PC-3 (cell line): ENCODE measurements around the gene DNAAF5.

Experiments used
- CTCF ChIP-seq: fragments of 300-600 bp; sonication (generic); conservative IDR thresholded peaks from 2 replicates; pipeline ENCODE4 v1.5.1; 2017; ENCODE audit warnings: antibody characterized with exemption, low read depth, mild to moderate bottlenecking, low read length
- EZH2 ChIP-seq: fragments of 300-600 bp; sonication (generic); IDR thresholded peaks from one replicate; pipeline ENCODE4 v1.6.1; 2017; ENCODE audit warnings: antibody characterized with exemption, mild to moderate bottlenecking, low read length; ENCODE audit not compliant: unreplicated experiment
- EZH2phosphoT487 ChIP-seq: fragments of 300-600 bp; sonication (generic); IDR thresholded peaks from 2 replicates; pipeline ENCODE4 v1.6.1; 2018; ENCODE audit warnings: mild to moderate bottlenecking, antibody characterized with exemption, low read length, borderline replicate concordance

GRCh38 chr7:801940-802381 is 75.5 kb downstream of the DNAAF5 start:
- no peak for TF ChIP-seq CTCF
- no peak for TF ChIP-seq EZH2
- no peak for TF ChIP-seq EZH2phosphoT487
